ENCODE results near the gene RBPJL. TPM values are rescaled to one million over a fixed set of nuclear protein-coding genes. Genes with fewer than 3 reads are reported as not detected.

RBPJL gene
- total and polyA plus RNA-seq, 2 of the 13 experiments (the other 11 are each of a cell fraction or from before 2014, with no cell fraction given), result not detected

DNA sequence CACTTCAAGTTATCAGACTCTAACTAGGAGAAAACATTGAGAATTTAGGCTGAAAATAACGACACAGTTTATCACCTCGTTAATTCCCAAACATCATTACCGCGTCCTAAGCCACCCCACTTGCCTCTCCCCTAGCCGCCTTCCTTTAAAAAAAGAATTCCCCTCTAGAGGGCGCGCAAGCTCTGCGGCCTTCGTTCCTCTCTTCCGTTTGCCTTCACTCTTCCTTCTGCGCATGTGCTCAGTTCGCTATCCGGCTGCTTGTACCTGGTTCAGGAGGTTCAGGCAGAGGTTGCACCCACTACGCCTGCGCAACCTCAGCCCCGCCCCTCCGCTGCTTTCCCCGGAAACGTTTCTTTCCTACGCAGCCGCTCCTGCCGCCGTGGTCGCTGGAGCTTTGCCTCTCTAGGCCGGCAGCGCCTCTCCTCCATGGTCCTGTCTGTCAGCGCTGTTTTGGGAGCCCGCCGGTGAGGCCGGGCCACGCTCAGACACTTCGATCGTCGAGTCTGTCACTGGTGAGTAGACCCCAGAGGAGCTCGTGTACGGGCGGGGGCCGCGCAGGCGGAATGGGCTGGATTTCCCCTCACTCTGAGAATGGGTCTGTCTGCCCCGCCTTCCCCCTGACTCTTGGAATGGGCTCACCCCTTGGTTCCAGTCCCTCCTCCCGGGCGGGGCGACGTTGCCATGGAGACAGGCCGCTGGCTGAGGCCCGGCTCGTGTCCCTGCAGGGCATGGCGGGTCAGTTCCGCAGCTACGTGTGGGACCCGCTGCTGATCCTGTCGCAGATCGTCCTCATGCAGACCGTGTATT is 56.4 kb downstream of the RBPJL start, which contains the start of gene SYS1 (continued):
- TF ChIP-seq FOSL1 (CRISPR knock-in tag; IDR thresholded peaks at IDR 0.05; ENCODE audit: borderline replicate concordance) (no peak), GZF1 (CRISPR knock-in tag; IDR thresholded peaks at IDR 0.05) (no peak), HMG20B (CRISPR knock-in tag; conservative IDR thresholded peaks at IDR 0.05) (peak; percentile 47), NFIB (CRISPR knock-in tag; IDR thresholded peaks at IDR 0.05; ENCODE audit: borderline replicate concordance) (no peak), ZNF225 (CRISPR knock-in tag; IDR thresholded peaks at IDR 0.05) (peak; percentile 99), ZNF724P (CRISPR knock-in tag; IDR thresholded peaks at IDR 0.05; ENCODE audit: borderline replicate concordance) (peak; percentile 65; the same call in 1 of the 2 replicates), GLI4 (CRISPR knock-in tag; IDR thresholded peaks at IDR 0.05; ENCODE audit: borderline replicate concordance) (peak; percentile 64; the same call in 1 of the 2 replicates), RAD51 (IDR thresholded peaks at IDR 0.05; ENCODE audit: borderline replicate concordance) (no peak), KDM5B (CRISPR knock-in tag; IDR thresholded peaks at IDR 0.05; ENCODE audit: borderline replicate concordance) (peak; percentile 99; the same call in 1 of the 2 replicates), HNRNPUL1 (IDR thresholded peaks at IDR 0.05; ENCODE audit: low read depth, low read length) (no peak), ZMYM2 (CRISPR knock-in tag; IDR thresholded peaks at IDR 0.05) (no peak), HOXA9 (CRISPR knock-in tag; IDR thresholded peaks at IDR 0.05; ENCODE audit: borderline replicate concordance) (0 out of 2 replicates have a peak, but pooled peaks have one; percentile 29), TEAD2 (CRISPR knock-in tag; IDR thresholded peaks at IDR 0.05) (peak; percentile 76), ZKSCAN5 (CRISPR knock-in tag; IDR thresholded peaks at IDR 0.05) (0 out of 2 replicates have a peak, but pooled peaks have one; percentile 51), SRSF4 (IDR thresholded peaks at IDR 0.05; ENCODE audit: low read depth, low read length, poor library complexity, severe bottlenecking) (no peak), DNMT3B (CRISPR knock-in tag; conservative IDR thresholded peaks at IDR 0.05) (peak; percentile 55), HMGA1 (CRISPR knock-in tag; conservative IDR thresholded peaks at IDR 0.05) (no peak), RELA (CRISPR knock-in tag; IDR thresholded peaks at IDR 0.05) (peak; percentile 43; the same call in 1 of the 2 replicates), RFXAP (CRISPR knock-in tag; IDR thresholded peaks at IDR 0.05; ENCODE audit: borderline replicate concordance) (peak; percentile 27; the same call in 1 of the 2 replicates)
- TF ChIP-seq, protein P1, sequence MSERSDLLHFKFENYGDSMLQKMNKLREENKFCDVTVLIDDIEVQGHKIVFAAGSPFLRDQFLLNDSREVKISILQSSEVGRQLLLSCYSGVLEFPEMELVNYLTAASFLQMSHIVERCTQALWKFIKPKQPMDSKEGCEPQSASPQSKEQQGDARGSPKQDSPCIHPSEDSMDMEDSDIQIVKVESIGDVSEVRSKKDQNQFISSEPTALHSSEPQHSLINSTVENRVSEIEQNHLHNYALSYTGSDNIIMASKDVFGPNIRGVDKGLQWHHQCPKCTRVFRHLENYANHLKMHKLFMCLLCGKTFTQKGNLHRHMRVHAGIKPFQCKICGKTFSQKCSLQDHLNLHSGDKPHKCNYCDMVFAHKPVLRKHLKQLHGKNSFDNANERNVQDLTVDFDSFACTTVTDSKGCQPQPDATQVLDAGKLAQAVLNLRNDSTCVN (CRISPR knock-in tag; IDR thresholded peaks at IDR 0.05; ENCODE audit: borderline replicate concordance), result peak; percentile 89; the same call in 1 of the 2 replicates
- TF ChIP-seq, protein P2, sequence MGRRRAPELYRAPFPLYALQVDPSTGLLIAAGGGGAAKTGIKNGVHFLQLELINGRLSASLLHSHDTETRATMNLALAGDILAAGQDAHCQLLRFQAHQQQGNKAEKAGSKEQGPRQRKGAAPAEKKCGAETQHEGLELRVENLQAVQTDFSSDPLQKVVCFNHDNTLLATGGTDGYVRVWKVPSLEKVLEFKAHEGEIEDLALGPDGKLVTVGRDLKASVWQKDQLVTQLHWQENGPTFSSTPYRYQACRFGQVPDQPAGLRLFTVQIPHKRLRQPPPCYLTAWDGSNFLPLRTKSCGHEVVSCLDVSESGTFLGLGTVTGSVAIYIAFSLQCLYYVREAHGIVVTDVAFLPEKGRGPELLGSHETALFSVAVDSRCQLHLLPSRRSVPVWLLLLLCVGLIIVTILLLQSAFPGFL (CRISPR knock-in tag; IDR thresholded peaks at IDR 0.05), result peak; percentile 89; the same call in 1 of the 2 replicates
- TF ChIP-seq, protein P3, sequence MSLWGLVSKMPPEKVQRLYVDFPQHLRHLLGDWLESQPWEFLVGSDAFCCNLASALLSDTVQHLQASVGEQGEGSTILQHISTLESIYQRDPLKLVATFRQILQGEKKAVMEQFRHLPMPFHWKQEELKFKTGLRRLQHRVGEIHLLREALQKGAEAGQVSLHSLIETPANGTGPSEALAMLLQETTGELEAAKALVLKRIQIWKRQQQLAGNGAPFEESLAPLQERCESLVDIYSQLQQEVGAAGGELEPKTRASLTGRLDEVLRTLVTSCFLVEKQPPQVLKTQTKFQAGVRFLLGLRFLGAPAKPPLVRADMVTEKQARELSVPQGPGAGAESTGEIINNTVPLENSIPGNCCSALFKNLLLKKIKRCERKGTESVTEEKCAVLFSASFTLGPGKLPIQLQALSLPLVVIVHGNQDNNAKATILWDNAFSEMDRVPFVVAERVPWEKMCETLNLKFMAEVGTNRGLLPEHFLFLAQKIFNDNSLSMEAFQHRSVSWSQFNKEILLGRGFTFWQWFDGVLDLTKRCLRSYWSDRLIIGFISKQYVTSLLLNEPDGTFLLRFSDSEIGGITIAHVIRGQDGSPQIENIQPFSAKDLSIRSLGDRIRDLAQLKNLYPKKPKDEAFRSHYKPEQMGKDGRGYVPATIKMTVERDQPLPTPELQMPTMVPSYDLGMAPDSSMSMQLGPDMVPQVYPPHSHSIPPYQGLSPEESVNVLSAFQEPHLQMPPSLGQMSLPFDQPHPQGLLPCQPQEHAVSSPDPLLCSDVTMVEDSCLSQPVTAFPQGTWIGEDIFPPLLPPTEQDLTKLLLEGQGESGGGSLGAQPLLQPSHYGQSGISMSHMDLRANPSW (CRISPR knock-in tag; IDR thresholded peaks at IDR 0.05; ENCODE audit: borderline replicate concordance), result peak; percentile 92; the same call in 1 of the 2 replicates
- TF ChIP-seq, protein P4, sequence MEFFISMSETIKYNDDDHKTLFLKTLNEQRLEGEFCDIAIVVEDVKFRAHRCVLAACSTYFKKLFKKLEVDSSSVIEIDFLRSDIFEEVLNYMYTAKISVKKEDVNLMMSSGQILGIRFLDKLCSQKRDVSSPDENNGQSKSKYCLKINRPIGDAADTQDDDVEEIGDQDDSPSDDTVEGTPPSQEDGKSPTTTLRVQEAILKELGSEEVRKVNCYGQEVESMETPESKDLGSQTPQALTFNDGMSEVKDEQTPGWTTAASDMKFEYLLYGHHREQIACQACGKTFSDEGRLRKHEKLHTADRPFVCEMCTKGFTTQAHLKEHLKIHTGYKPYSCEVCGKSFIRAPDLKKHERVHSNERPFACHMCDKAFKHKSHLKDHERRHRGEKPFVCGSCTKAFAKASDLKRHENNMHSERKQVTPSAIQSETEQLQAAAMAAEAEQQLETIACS (CRISPR knock-in tag; IDR thresholded peaks at IDR 0.05), result peak; percentile 46; the same call in 1 of the 2 replicates

Data from HepG2 (cell line).